SK-N-SH (cell line): ENCODE measurements around the gene CYP2A7. TPM values are rescaled to one million over a fixed set of nuclear protein-coding genes. Genes with fewer than 3 reads are reported as not detected.
"Not testable (repeated sequence)": the region's sequence is repeated elsewhere in the genome, so short reads cannot be mapped to it uniquely, and the experiment has no call there.

Experiments used
- CTCF ChIA-PET: fragments of 300-600, 350-600 bp; formaldehyde crosslinking; extraction: SDS; loops from one replicate; lab custom pipeline; 2021; lab: Yijun Ruan, JAX
- POLR2A ChIA-PET: fragments of 350-600 bp; sonication (Branson Sonifier 250); formaldehyde crosslinking; extraction: SDS; loops from one replicate; lab custom pipeline; 2020; ENCODE audit warnings: antibody characterized with exemption, inconsistent platforms; lab: Yijun Ruan, JAX
- DNase-seq: peaks from one replicate; pipeline ENCODE4 v3.0.0; 2012
- H2AFZ ChIP-seq: fragments of 200-600 bp; sonication (generic); 2 replicates; pipeline ENCODE4 v1.8.1; 2016; ENCODE audit warnings: antibody characterized with exemption, mild to moderate bottlenecking, low read depth
- H3F3A ChIP-seq: fragments of 200-600 bp; sonication (generic); replicated peaks from 2 replicates; pipeline ENCODE3; 2016; ENCODE audit warnings: antibody characterized with exemption, mild to moderate bottlenecking; ENCODE audit not compliant: insufficient read depth
- H3K27ac ChIP-seq, 2 experiments: fragments of 200-500 bp in 1 of 2; fragments of 200-600 bp in 1 of 2; sonication (Bioruptor generic) in 1 of 2; sonication (generic), shearing (Covaris generic) in 1 of 2; 2 replicates each; pipeline versions ENCODE4 v1.5.1 to v1.6.1; 2014 to 2016; ENCODE audit warnings: low read depth in 2 of 2, inconsistent platforms in 1 of 2, low read length in 1 of 2, mild to moderate bottlenecking in 1 of 2, mixed read lengths in 1 of 2
- H3K27me3 ChIP-seq: fragments of 200-600 bp; sonication (generic), shearing (Covaris generic); 2 replicates; pipeline ENCODE4 v1.6.1; 2016; ENCODE audit warnings: mixed run types; ENCODE audit not compliant: insufficient read depth
- H3K36me3 ChIP-seq, 2 experiments: fragments of 200-500 bp in 1 of 2; fragments of 200-600 bp in 1 of 2; sonication (Bioruptor generic) in 1 of 2; sonication (generic) in 1 of 2; replicated peaks in 1 of 2; 2 replicates each; pipeline versions ENCODE3 to v1.5.1; 2014 to 2016; ENCODE audit warnings: low read length in 1 of 2, mild to moderate bottlenecking in 1 of 2; ENCODE audit not compliant: insufficient read depth in 2 of 2, control insufficient read depth in 1 of 2
- H3K4me1 ChIP-seq, 2 experiments: fragments of 200-500 bp in 1 of 2; fragments of 200-600 bp in 1 of 2; sonication (Bioruptor generic) in 1 of 2; sonication (generic), shearing (Covaris generic) in 1 of 2; 2 replicates each; pipeline versions ENCODE4 v1.5.1 to v1.6.1; 2014 to 2016; ENCODE audit warnings: low read depth in 1 of 2, low read length in 1 of 2, mixed run types in 1 of 2; ENCODE audit not compliant: insufficient read depth in 2 of 2, control insufficient read depth in 1 of 2
- H3K4me2 ChIP-seq: fragments of 200-600 bp; sonication (generic), shearing (Covaris generic); 2 replicates; pipeline ENCODE4 v1.6.1; 2017; ENCODE audit warnings: mixed run types
- H3K4me3 ChIP-seq, 2 experiments: fragments of 200-500 bp in 1 of 2; fragments of 200-600 bp in 1 of 2; sonication (Bioruptor generic) in 1 of 2; sonication (generic), shearing (Covaris generic) in 1 of 2; 2 replicates each; pipeline versions ENCODE4 v1.5.1 to v1.8.1; 2014 to 2016; ENCODE audit warnings: low read depth in 2 of 2, inconsistent platforms in 1 of 2, low read length in 1 of 2, mild to moderate bottlenecking in 1 of 2, mixed read lengths in 1 of 2, moderate library complexity in 1 of 2
- H3K79me2 ChIP-seq: fragments of 200-600 bp; sonication (generic); 2 replicates; pipeline ENCODE4 v1.8.1; 2017; ENCODE audit warnings: mild to moderate bottlenecking; ENCODE audit not compliant: insufficient read depth
- H3K9ac ChIP-seq: fragments of 200-600 bp; sonication (generic); 2 replicates; pipeline ENCODE4 v1.6.1; 2017; ENCODE audit warnings: mixed run types
- H3K9me2 ChIP-seq: fragments of 200-600 bp; sonication (generic); 2 replicates; pipeline ENCODE4 v1.6.1; 2017; ENCODE audit warnings: mixed run types
- H3K9me3 ChIP-seq: fragments of 200-600 bp; sonication (generic); 2 replicates; pipeline ENCODE4 v1.6.1; 2017; ENCODE audit warnings: mixed run types, mild to moderate bottlenecking, moderate library complexity
- H4K20me1 ChIP-seq: fragments of 200-600 bp; sonication (generic); 2 replicates; pipeline ENCODE4 v1.6.1; 2017; ENCODE audit warnings: mild to moderate bottlenecking, mixed run types; ENCODE audit not compliant: insufficient read depth
- GABPA ChIP-seq: IDR thresholded peaks from 2 replicates; pipeline ENCODE4 v1.4.0; 2012; ENCODE audit warnings: low read depth, mild to moderate bottlenecking
- WGBS: methylation state at CpG from one replicate; pipeline ENCODE4 v1.1.6; 2017; ENCODE audit warnings: low lambda C conversion rate; 5-methylcytosine and 5-hydroxymethylcytosine counted together
- polyA plus RNA-seq, 3 experiments: library from polyadenylated mRNA; depleted of rRNA; stranded (reverse); fragments of >200 nt; gene quantifications; 2 replicates each; pipeline ENCODE4 v1.2.3, GENCODE V29; 2012

The CYP2A7 gene
- polyA plus RNA-seq, 1 of the 3 experiments (the other 2 are of a cell fraction): not detected

DNA sequence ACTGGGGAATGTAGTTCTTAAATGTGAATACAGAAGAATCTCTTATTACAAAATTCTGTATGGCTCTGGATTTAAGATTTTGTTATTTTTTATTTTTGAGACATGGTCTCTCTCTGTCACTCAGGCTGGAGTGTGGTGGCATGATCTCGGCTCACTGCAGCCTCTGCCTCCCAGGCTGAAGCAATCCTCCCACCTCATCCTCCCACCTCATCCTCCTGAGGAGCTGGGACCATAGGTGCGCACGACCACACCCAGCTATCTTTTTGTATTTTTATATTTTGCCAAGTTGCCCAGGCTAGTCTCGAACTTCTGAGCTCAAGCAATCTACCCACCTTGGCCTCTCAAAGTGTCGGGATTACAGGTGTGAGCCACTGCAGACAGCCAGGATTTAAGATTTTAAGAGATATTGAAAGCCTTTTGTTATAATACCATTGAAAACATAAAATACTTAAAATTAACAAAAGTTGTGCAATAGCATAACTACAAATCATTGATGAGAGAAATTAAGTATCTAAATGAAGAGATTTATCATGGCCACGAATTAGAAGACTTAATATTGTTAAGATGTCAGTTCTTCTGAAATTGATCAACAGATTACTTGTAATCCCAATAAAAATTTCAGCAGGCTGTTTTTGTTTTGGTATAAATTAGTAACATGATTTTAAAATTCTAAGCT lies 45.1 kb downstream of the CYP2A7 start:
- TF ChIP-seq GABPA: no peak

DNA sequence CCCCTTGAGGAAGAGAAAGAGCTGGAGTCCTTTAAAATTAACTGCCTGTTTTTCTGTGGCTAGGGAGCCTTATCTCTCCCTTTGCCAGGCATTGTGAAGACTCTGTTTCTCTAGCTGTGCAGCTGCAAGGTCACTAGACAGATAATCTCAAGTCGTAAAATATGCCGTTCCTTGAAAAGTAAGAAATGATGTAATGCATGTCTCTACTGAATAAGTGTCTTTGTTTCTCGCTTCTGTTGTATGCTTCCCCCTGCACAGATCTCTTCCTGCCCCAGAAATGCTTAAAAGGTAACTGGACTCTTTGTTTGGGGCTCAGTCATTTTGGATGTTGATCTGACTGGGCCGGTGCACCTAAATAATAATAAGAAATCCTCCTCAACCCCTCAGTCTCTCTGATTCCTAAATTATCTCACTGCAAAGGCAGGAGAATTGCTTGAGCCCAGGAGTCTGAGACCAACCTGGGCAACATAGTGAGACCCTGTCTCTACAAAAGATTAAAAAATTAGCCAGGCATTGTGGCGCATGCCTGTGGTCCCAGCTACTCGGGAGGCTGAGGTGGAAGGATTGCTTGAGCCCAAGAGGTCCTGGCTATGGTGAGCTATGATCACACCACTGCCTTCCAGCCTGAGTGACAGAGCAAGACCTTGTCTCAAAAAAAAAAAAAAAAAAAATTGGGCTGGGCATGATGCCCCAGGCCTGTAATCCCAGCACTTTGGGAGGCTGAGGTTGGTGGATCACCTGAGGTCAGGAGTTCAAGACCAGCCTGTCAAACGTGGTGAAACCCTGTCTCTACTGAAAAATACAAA lies 48.1 kb downstream of the CYP2A7 start:
- H2AFZ ChIP-seq, POLR2A ChIA-PET, H3K9me2 ChIP-seq, H3F3A ChIP-seq, DNase-seq, H4K20me1 ChIP-seq, H3K4me3 ChIP-seq, H3K27me3 ChIP-seq, H3K79me2 ChIP-seq, H3K4me1 ChIP-seq, H3K9ac ChIP-seq, H3K27ac ChIP-seq, H3K4me2 ChIP-seq, H3K9me3 ChIP-seq: not testable (repeated sequence)
- 74% methylated on average over 7 of the region's 7 CpGs for WGBS
- CTCF ChIA-PET: interaction anchor here (2.0 kb wide), 1 partner anchor 15 kb away, joined by 4 read pairs; no protein-coding TSS in a partner anchor
- peaks cover 0 to 12% of the 10 kb centered on the region in 2 experiments for H3K36me3 ChIP-seq

More for the DNA sequence above, 45.1 kb downstream of the CYP2A7 start:
- H3F3A ChIP-seq: no peaks in the 10 kb centered on the region
- CTCF ChIA-PET: interaction anchor here (1.1 kb wide), 1 partner anchor 174 kb away, joined by 3 read pairs; no protein-coding TSS in a partner anchor
- 76% methylated on average over 6 of the region's 6 CpGs for WGBS
- no peaks in the 10 kb centered on the region for H3K9me2 ChIP-seq
- POLR2A ChIA-PET: no interaction called here
- H3K27ac ChIP-seq: no peak overlapping the region
- no peaks in the 10 kb centered on the region for H3K79me2 ChIP-seq
- no peak overlapping the region for H3K4me3 ChIP-seq
- H3K27me3 ChIP-seq: no peaks in the 10 kb centered on the region
- no peak overlapping the region for H2AFZ ChIP-seq
- no peak overlapping the region for H3K9ac ChIP-seq
- no peaks in the 10 kb centered on the region for H3K9me3 ChIP-seq
- H3K4me2 ChIP-seq: no peak overlapping the region
- no peaks in the 10 kb centered on the region for H3K36me3 ChIP-seq
- H3K4me1 ChIP-seq: no peaks in the 10 kb centered on the region
- H4K20me1 ChIP-seq: no peaks in the 10 kb centered on the region
- DNase-seq: no peak

DNA sequence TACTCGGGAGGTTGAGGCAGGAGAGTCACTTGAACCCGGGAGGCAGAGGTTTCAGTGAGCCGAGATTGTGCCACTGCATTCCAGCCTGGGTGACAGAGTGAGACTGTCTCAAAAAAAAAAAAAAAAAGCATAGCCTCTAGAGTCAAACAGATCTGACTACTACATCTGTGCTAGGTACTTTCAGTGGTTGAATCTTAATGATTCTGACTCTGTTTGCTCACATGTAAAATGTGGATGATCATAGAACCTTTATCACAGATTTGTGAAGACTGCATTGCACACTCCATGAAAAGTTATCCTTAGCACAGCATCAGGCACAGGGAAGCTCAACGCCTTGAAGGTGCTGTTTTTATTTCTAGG lies 49.6 kb downstream of the CYP2A7 start:
- H4K20me1 ChIP-seq, H3K9me2 ChIP-seq, H3K27ac ChIP-seq, H3F3A ChIP-seq, H3K79me2 ChIP-seq, H3K4me3 ChIP-seq, H3K9ac ChIP-seq, DNase-seq, POLR2A ChIA-PET, H3K4me1 ChIP-seq, H3K27me3 ChIP-seq, H3K4me2 ChIP-seq, H2AFZ ChIP-seq, H3K9me3 ChIP-seq: not testable (repeated sequence)
- H3K36me3 ChIP-seq: peaks cover 0 to 15% of the 10 kb centered on the region in 2 experiments
- CTCF ChIA-PET: interaction anchor here (2.0 kb wide), 1 partner anchor 13 kb away, joined by 4 read pairs; no protein-coding TSS in a partner anchor
- 63% methylated on average over 4 of the region's 4 CpGs for WGBS
